ENCODE measurements around the gene TRPM3.

The TRPM3 gene

GRCh38 chr9:70642341-70642740 is 479.1 kb downstream of the TRPM3 start:
- in situ Hi-C loops (cut with HindIII; ENCODE audit: low pct_ligation_motif_present, low sequenced_read_pairs): no loop called here
- Histone ChIP-seq H3K36me3 (replicated peaks) (no peaks in the 10 kb centered on the region), H3K4me3 (ENCODE audit: low read depth, low read length) (no peak overlapping the region), H3K27me3 (replicated peaks) (no peaks in the 10 kb centered on the region), H3K27ac (no peak overlapping the region)
- no peak for DNase-seq
- TF ChIP-seq CTCF (IDR thresholded peaks at IDR 0.05; ENCODE audit: low read depth, low read length, missing control alignments): no peak

- DNase-seq: no peak
- Histone ChIP-seq H3K36me3 (replicated peaks) (no peaks in the 10 kb centered on the region), H3K27me3 (replicated peaks) (no peaks in the 10 kb centered on the region), H3K27ac (no peak overlapping the region), H3K4me3 (ENCODE audit: low read depth, low read length) (no peak overlapping the region)
- in situ Hi-C loops (cut with HindIII; ENCODE audit: low pct_ligation_motif_present, low sequenced_read_pairs): no loop called here
- no peak for TF ChIP-seq CTCF (IDR thresholded peaks at IDR 0.05; ENCODE audit: low read depth, low read length, missing control alignments)
Measured at GRCh38 chr9:70641631-70642030, 479.8 kb downstream of the TRPM3 start.

GRCh38 chr9:70641031-70641430 is 480.4 kb downstream of the TRPM3 start:
- no peak overlapping the region for H3K27ac ChIP-seq
- no peak overlapping the region for H3K4me3 ChIP-seq (ENCODE audit: low read depth, low read length)
- no peak for DNase-seq
- no peaks in the 10 kb centered on the region for H3K27me3 ChIP-seq (replicated peaks)
- in situ Hi-C loops (cut with HindIII; ENCODE audit: low pct_ligation_motif_present, low sequenced_read_pairs): no loop called here
- TF ChIP-seq CTCF (IDR thresholded peaks at IDR 0.05; ENCODE audit: low read depth, low read length, missing control alignments): no peak
- H3K36me3 ChIP-seq (replicated peaks): no peaks in the 10 kb centered on the region

- TF ChIP-seq CTCF (IDR thresholded peaks at IDR 0.05; ENCODE audit: low read depth, low read length, missing control alignments): peak; percentile 58
- H3K27ac ChIP-seq: no peak overlapping the region
- H3K4me3 ChIP-seq (ENCODE audit: low read depth, low read length): no peak overlapping the region
- H3K36me3 ChIP-seq (replicated peaks): no peaks in the 10 kb centered on the region
- H3K27me3 ChIP-seq (replicated peaks): no peaks in the 10 kb centered on the region
- peak; percentile 44 for DNase-seq
- in situ Hi-C loops (cut with HindIII; ENCODE audit: low pct_ligation_motif_present, low sequenced_read_pairs): no loop called here
Measured at GRCh38 chr9:70639853-70640814, 481.3 kb downstream of the TRPM3 start.

- Histone ChIP-seq H3K4me3 (ENCODE audit: low read depth, low read length) (no peak overlapping the region), H3K27ac (no peak overlapping the region), H3K27me3 (replicated peaks) (no peaks in the 10 kb centered on the region), H3K36me3 (replicated peaks) (no peaks in the 10 kb centered on the region)
- DNase-seq: no peak
- TF ChIP-seq CTCF (IDR thresholded peaks at IDR 0.05; ENCODE audit: low read depth, low read length, missing control alignments): no peak
- in situ Hi-C loops (cut with HindIII; ENCODE audit: low pct_ligation_motif_present, low sequenced_read_pairs): no loop called here
Measured at GRCh38 chr9:70635790-70636189, 485.6 kb downstream of the TRPM3 start.
